ENCODE data around the gene SEMA4D.

DNA sequence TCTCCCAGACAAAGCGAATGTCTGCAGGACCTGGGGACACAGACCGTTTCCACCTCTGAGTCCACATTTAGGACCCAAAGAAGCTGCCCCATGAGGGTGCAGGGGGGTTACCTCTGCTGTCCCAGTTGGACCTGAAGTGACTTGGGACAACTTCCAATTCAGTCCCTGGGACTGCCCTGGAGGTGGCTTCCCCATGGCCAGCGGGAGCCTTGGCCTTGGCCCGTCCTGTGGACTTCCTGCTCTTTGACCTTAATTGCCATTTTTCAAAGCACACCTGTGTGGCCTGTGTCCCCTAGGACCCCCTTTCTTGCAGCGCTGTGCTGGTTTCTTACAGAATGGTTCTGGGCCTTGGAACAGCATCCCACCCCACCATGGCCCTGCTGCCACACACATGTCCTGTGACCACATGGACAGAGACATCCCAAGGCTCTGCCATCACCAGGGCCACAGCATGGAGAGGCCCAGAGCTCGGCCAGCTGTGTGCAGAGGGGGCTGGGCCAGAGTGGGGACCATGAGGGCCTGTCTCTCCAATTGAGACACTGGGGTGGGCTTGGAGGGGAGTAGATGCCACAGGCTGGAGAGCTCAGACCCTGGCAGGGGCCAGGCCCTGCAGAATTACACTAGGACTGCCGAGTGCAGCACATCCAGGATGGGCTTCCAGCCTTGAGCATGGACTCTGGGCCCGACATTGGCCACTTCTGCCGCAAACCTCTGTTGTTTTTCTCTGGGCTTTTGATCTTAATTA is 133.8 kb downstream of the SEMA4D start:
- TF ChIP-seq CTCF (IDR thresholded peaks at IDR 0.05 in 4 of 5, conservative IDR thresholded peaks at IDR 0.05 in 1 of 5): no peak
- no peak for TF ChIP-seq POLR2A (IDR thresholded peaks at IDR 0.05)

All from gastrocnemius medialis (tissue), 4 donors.